Testis (tissue), 2 donors: ENCODE measurements around the gene DCDC1.

ENCODE experiments used
- POLR2A ChIP-seq: fragments of 450-650 bp; IDR thresholded peaks from one replicate; pipeline ENCODE4 v1.6.1; 2017; ENCODE audit warnings: antibody characterized with exemption, mild to moderate bottlenecking, moderate library complexity
- TF ChIP-seq, protein P1 (sequence below), 3 experiments: fragments of 450-650 bp in 2 of 3; fragments of 200-600 bp in 1 of 3; sonication (generic) in 1 of 3; IDR thresholded peaks; one replicate each; pipeline ENCODE4 v1.5.1; 2016 to 2019; ENCODE audit warnings: antibody characterized with exemption in 3 of 3, mild to moderate bottlenecking in 2 of 3, moderate library complexity in 1 of 3

DNA sequence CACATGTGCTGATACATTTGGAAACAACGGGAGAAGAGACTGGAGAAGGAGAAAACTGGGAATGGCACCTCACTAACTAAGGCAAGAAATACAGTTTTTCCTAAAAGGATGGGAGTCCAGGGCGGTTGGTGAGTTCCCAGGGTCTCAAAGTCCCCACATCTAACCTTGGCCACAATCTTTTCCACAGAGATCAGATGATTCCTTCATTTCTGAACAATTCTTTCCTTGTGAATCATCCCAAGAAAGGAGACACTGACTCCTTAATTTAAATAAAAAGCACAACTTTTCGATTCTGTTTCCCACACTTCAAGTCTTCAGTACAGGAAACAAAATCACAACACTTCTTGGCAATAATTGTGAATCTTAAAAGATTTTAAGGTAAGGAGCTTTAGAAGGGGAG, 384.7 kb downstream of the DCDC1 start:
- TF ChIP-seq, protein P1, sequence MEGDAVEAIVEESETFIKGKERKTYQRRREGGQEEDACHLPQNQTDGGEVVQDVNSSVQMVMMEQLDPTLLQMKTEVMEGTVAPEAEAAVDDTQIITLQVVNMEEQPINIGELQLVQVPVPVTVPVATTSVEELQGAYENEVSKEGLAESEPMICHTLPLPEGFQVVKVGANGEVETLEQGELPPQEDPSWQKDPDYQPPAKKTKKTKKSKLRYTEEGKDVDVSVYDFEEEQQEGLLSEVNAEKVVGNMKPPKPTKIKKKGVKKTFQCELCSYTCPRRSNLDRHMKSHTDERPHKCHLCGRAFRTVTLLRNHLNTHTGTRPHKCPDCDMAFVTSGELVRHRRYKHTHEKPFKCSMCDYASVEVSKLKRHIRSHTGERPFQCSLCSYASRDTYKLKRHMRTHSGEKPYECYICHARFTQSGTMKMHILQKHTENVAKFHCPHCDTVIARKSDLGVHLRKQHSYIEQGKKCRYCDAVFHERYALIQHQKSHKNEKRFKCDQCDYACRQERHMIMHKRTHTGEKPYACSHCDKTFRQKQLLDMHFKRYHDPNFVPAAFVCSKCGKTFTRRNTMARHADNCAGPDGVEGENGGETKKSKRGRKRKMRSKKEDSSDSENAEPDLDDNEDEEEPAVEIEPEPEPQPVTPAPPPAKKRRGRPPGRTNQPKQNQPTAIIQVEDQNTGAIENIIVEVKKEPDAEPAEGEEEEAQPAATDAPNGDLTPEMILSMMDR (IDR thresholded peaks at IDR 0.05), result no peak
- TF ChIP-seq POLR2A, result no peak
